Measurements from ENCODE around the gene KRTAP22-1.
A peak's percentile ranks its signal among the peaks of the same experiment; 100 is the strongest.

Gene KRTAP22-1

DNA sequence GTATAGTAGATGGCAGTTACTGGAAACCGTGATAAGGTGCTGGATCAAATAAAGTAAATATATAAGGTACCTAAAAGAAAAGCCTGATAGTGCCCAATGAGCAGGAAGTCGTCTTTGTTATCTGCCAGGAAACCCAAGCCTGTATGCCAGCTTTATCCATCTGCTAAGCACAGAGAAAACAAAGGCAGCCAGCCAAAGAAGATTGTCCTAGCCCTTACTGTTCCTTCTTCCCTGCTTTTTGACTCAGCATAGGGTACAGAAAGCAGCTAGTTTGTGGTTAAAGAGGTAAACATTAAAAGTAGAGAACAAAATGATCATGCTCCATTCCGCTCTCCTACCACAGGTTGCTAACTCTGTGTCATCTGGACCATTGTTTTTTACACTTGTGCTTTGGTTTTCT is 20.8 kb upstream of the KRTAP22-1 start:
- Histone ChIP-seq H3K9me3 (ENCODE audit: control insufficient read depth in 1 of 2, low read length in 2 of 2) (peaks cover 0 to 7% of the 10 kb centered on the region in 2 donors), H3K27me3 (ENCODE audit: control insufficient read depth in 1 of 2, insufficient read depth in 2 of 2, low read length in 2 of 2) (no peaks in the 10 kb centered on the region), H3K4me3 (ENCODE audit: low read depth in 1 of 2, low read length in 2 of 2) (no peak overlapping the region), H3K36me3 (ENCODE audit: control insufficient read depth in 1 of 2, insufficient read depth in 2 of 2, low read length in 2 of 2) (no peaks in the 10 kb centered on the region), H3K27ac (ENCODE audit: low read depth, low read length) (no peak overlapping the region), H3K4me1 (ENCODE audit: control insufficient read depth in 1 of 2, insufficient read depth in 2 of 2, low read length in 2 of 2) (no peaks in the 10 kb centered on the region), H3K9ac (ENCODE audit: low read depth in 1 of 2, low read length in 2 of 2) (no peak overlapping the region)

DNA sequence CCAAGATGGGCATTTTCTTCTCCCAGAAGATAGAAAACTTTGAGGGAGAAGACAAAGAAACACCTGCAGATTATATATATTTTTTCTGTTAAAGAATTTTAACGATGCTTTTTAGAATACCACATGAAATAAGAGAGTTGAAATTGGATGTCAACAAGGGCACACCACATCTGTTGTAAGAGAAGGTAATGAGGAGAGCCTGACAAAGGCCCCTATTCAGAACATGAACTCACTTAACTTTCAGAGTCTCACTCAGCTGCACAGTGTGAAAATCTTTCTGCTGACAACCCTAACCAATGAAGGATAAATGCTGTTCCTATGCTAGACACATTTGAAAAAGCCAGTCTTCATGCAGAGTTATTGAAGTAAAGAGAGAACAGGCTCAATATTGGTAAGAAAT is 18.0 kb upstream of the KRTAP22-1 start:
- Histone ChIP-seq H3K9ac (ENCODE audit: low read depth in 1 of 2, low read length in 2 of 2) (no peak overlapping the region), H3K4me3 (ENCODE audit: low read depth in 1 of 2, low read length in 2 of 2) (no peak overlapping the region), H3K27me3 (ENCODE audit: control insufficient read depth in 1 of 2, insufficient read depth in 2 of 2, low read length in 2 of 2) (no peaks in the 10 kb centered on the region), H3K9me3 (ENCODE audit: control insufficient read depth in 1 of 2, low read length in 2 of 2) (peaks cover 0 to 7% of the 10 kb centered on the region in 2 donors), H3K27ac (ENCODE audit: low read depth, low read length) (no peak overlapping the region), H3K36me3 (ENCODE audit: control insufficient read depth in 1 of 2, insufficient read depth in 2 of 2, low read length in 2 of 2) (no peaks in the 10 kb centered on the region), H3K4me1 (ENCODE audit: control insufficient read depth in 1 of 2, insufficient read depth in 2 of 2, low read length in 2 of 2) (no peaks in the 10 kb centered on the region)

DNA sequence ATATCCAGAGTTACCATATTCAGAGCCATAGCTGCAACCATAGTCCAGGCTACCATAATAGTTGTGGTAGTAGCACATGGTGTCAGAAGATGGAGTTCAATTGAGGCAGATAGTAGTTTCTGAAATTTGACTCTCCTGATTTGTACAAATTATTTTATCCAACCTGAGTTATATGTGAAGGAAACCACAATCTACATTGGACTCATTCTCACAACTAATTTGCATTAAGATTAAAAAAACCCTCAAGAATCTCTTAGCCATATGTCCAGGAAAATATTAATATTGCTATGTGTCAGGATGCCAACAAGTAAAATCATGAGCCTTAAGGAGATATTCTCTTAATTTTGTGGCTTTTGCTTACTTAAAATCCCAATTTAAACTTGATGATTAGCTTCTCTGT is 10.6 kb upstream of the KRTAP22-1 start, which contains the start of gene KRTAP22-2:
Gene KRTAP22-2 (minus strand): TSS at position 101 of the 400 bp plus-strand sequence.
- no peak within 1 kb of the TSS for H3K9ac ChIP-seq (ENCODE audit: low read depth in 1 of 2, low read length in 2 of 2)
- no peaks in the 10 kb centered on the region for H3K27me3 ChIP-seq (ENCODE audit: control insufficient read depth in 1 of 2, insufficient read depth in 2 of 2, low read length in 2 of 2)
- no peaks in the 10 kb centered on the region for H3K4me1 ChIP-seq (ENCODE audit: control insufficient read depth in 1 of 2, insufficient read depth in 2 of 2, low read length in 2 of 2)
- H3K36me3 ChIP-seq (ENCODE audit: control insufficient read depth in 1 of 2, insufficient read depth in 2 of 2, low read length in 2 of 2): no peaks in the 10 kb centered on the region
- H3K4me3 ChIP-seq (ENCODE audit: low read depth in 1 of 2, low read length in 2 of 2): no peak within 1 kb of the TSS
- peaks cover 4 to 8% of the 10 kb centered on the region in 2 donors for H3K9me3 ChIP-seq (ENCODE audit: control insufficient read depth in 1 of 2, low read length in 2 of 2)
- H3K27ac ChIP-seq (ENCODE audit: low read depth, low read length): no peak within 1 kb of the TSS

DNA sequence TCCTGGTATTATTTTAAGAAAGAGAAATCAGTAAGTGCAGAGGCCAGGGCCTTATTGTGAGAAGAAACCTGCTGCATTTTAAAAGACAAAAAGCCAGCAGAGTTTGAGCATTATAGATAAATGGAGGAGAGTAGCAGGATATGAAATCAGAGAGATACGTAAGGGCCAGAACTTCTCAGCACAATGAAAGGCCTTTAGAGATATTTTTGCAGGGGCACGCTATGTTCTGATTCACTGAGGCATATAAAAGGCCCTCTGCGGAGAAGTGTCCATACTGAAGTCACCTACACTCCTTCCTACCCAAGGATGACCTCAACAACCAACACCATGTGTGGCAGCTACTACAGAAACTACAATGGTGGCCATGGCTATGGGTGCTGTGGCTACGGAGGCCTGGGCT is 8.7 kb upstream of the KRTAP22-1 start, which contains the start of gene KRTAP6-3:
Gene KRTAP6-3 (plus strand): TSS at position 301 of the 400 bp plus-strand sequence. CDS start 6 bp downstream, at position 307.
- Histone ChIP-seq H3K36me3 (ENCODE audit: control insufficient read depth in 1 of 2, insufficient read depth in 2 of 2, low read length in 2 of 2) (no peaks in the 10 kb centered on the region), H3K4me3 (ENCODE audit: low read depth in 1 of 2, low read length in 2 of 2) (no peak within 1 kb of the TSS), H3K27me3 (ENCODE audit: control insufficient read depth in 1 of 2, insufficient read depth in 2 of 2, low read length in 2 of 2) (no peaks in the 10 kb centered on the region), H3K9ac (ENCODE audit: low read depth in 1 of 2, low read length in 2 of 2) (no peak within 1 kb of the TSS), H3K9me3 (ENCODE audit: control insufficient read depth in 1 of 2, low read length in 2 of 2) (peaks cover 4 to 11% of the 10 kb centered on the region in 2 donors), H3K27ac (ENCODE audit: low read depth, low read length) (no peak within 1 kb of the TSS), H3K4me1 (ENCODE audit: control insufficient read depth in 1 of 2, insufficient read depth in 2 of 2, low read length in 2 of 2) (no peaks in the 10 kb centered on the region)

DNA sequence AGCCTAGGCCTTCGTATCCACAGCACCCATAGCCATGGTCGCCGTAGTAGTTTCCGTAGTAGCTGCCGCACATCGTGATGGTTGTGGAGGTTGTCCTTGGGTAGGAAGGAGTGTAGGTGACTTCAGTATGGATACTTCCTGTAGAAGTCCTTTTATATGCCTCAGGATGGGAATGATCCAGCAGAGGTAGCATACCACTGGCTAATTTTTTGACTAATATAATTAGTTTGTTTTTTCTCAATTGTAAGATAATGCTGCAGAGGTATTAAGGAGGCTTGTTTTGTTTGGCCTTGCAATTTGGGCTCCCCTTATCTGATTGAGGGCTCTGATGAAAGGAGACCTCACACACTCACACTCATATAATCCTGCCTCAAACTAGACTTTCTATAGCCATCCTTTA is 2.1 kb upstream of the KRTAP22-1 start, which contains the start of gene KRTAP6-2:
Gene KRTAP6-2 (minus strand): TSS at position 101 of the 400 bp plus-strand sequence. CDS start 28 bp downstream, at position 73.
- peaks cover 0 to 15% of the 10 kb centered on the region in 2 donors for H3K9me3 ChIP-seq (ENCODE audit: control insufficient read depth in 1 of 2, low read length in 2 of 2)
- no peaks in the 10 kb centered on the region for H3K36me3 ChIP-seq (ENCODE audit: control insufficient read depth in 1 of 2, insufficient read depth in 2 of 2, low read length in 2 of 2)
- H3K27ac ChIP-seq (ENCODE audit: low read depth, low read length): no peak within 1 kb of the TSS
- H3K4me3 ChIP-seq (ENCODE audit: low read depth in 1 of 2, low read length in 2 of 2): no peak within 1 kb of the TSS
- H3K4me1 ChIP-seq (ENCODE audit: control insufficient read depth in 1 of 2, insufficient read depth in 2 of 2, low read length in 2 of 2): no peaks in the 10 kb centered on the region
- no peaks in the 10 kb centered on the region for H3K27me3 ChIP-seq (ENCODE audit: control insufficient read depth in 1 of 2, insufficient read depth in 2 of 2, low read length in 2 of 2)
- no peak within 1 kb of the TSS for H3K9ac ChIP-seq (ENCODE audit: low read depth in 1 of 2, low read length in 2 of 2)

DNA sequence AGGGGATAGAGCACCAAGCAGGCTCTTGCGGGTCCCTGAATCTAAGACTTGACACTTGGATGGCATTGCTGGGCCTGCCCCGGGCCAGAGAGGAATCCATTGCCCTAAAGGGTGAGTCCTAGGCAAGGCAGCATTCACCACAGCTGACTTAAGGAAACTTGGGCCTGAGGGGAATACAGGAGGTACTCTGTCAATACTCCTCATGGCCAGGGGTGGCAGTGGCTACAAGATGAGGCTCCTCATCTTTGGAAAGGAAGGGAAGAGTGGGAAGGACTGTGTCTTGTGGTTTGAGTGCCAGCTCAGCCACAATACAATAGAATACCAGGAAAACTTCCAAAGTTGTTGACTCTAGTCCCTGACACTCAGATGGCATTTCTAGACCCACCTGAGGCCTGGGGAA is 5.1 kb downstream of the KRTAP22-1 start:
- peaks cover 0 to 20% of the 10 kb centered on the region in 2 donors for H3K9me3 ChIP-seq (ENCODE audit: control insufficient read depth in 1 of 2, low read length in 2 of 2)
- no peaks in the 10 kb centered on the region for H3K27me3 ChIP-seq (ENCODE audit: control insufficient read depth in 1 of 2, insufficient read depth in 2 of 2, low read length in 2 of 2)
- no peaks in the 10 kb centered on the region for H3K4me1 ChIP-seq (ENCODE audit: control insufficient read depth in 1 of 2, insufficient read depth in 2 of 2, low read length in 2 of 2)
- H3K4me3 ChIP-seq (ENCODE audit: low read depth in 1 of 2, low read length in 2 of 2): no peak overlapping the region
- H3K27ac ChIP-seq (ENCODE audit: low read depth, low read length): no peak overlapping the region
- no peaks in the 10 kb centered on the region for H3K36me3 ChIP-seq (ENCODE audit: control insufficient read depth in 1 of 2, insufficient read depth in 2 of 2, low read length in 2 of 2)
- no peak overlapping the region for H3K9ac ChIP-seq (ENCODE audit: low read depth in 1 of 2, low read length in 2 of 2)

DNA sequence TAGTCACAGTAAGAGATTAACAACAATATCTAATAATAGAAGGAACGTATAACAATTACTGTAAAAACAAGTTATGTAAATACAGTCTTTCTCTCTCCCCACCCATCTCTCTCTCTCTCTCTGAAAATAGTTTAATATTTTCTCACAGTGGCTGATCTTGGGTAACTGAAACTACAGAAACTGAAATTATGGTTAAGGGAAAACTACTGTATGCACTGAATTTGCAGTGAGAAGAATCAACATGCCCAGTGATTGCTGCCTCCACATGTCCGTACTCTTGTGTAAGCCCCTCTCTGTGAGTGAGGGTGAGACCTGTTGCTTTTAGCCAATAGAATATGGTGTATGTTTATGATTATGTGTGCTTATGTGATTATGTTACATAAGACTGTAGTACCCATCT is 11.2 kb downstream of the KRTAP22-1 start:
- Histone ChIP-seq H3K36me3 (ENCODE audit: control insufficient read depth in 1 of 2, insufficient read depth in 2 of 2, low read length in 2 of 2) (no peaks in the 10 kb centered on the region), H3K27ac (ENCODE audit: low read depth, low read length) (peak overlapping the region; percentile 6), H3K9ac (ENCODE audit: low read depth in 1 of 2, low read length in 2 of 2) (no peak overlapping the region), H3K4me3 (ENCODE audit: low read depth in 1 of 2, low read length in 2 of 2) (no peak overlapping the region), H3K9me3 (ENCODE audit: control insufficient read depth in 1 of 2, low read length in 2 of 2) (peaks cover 0 to 37% of the 10 kb centered on the region in 2 donors), H3K4me1 (ENCODE audit: control insufficient read depth in 1 of 2, insufficient read depth in 2 of 2, low read length in 2 of 2) (no peaks in the 10 kb centered on the region), H3K27me3 (ENCODE audit: control insufficient read depth in 1 of 2, insufficient read depth in 2 of 2, low read length in 2 of 2) (no peaks in the 10 kb centered on the region)

DNA sequence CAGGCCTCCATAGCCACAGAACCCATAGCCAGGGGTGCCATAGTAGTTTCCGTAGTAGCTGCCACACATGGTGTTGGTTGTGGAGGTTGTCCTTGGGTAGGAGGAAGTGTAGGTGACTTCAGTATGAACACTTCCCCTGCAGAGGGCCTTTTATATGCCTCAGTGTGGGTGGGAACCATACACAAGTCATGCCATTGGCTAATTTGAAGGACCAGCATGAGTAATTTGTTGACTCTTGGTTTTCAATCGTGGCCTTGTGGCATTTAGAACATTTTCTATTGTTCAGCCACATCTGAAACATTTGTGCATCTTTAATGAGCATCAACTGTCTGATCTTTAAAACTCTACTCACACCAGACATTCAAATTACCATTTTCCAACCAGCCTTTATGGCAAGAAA is 12.9 kb downstream of the KRTAP22-1 start, which contains the start of gene KRTAP6-1:
Gene KRTAP6-1 (minus strand): TSS at position 95 of the 400 bp plus-strand sequence. CDS start 26 bp downstream, at position 69.
- H3K36me3 ChIP-seq (ENCODE audit: control insufficient read depth in 1 of 2, insufficient read depth in 2 of 2, low read length in 2 of 2): no peaks in the 10 kb centered on the region
- no peaks in the 10 kb centered on the region for H3K4me1 ChIP-seq (ENCODE audit: control insufficient read depth in 1 of 2, insufficient read depth in 2 of 2, low read length in 2 of 2)
- H3K27ac ChIP-seq (ENCODE audit: low read depth, low read length): no peak within 1 kb of the TSS
- H3K9me3 ChIP-seq (ENCODE audit: control insufficient read depth in 1 of 2, low read length in 2 of 2): peaks cover 0 to 31% of the 10 kb centered on the region in 2 donors
- no peak within 1 kb of the TSS for H3K4me3 ChIP-seq (ENCODE audit: low read depth in 1 of 2, low read length in 2 of 2)
- no peaks in the 10 kb centered on the region for H3K27me3 ChIP-seq (ENCODE audit: control insufficient read depth in 1 of 2, insufficient read depth in 2 of 2, low read length in 2 of 2)
- H3K9ac ChIP-seq (ENCODE audit: low read depth in 1 of 2, low read length in 2 of 2): no peak within 1 kb of the TSS

DNA sequence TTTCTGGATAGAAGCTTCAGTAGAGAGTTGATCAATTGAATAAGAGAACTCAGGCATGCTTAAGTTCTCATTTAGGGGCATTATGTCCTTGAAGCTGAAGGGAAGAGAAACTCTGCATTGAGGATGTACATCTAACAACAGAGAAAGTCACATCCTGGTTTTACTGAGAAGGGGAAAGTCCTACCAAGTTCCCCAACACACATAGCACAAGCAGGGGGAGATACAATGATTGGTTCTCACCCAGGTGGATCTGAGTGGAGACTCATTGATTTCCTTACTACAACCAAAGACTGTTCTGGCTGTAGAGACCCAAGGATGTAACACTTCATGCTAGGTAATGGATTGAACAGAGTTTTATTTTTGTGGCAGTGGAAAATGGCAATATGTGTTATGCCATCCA is 14.3 kb downstream of the KRTAP22-1 start:
- Histone ChIP-seq H3K27ac (ENCODE audit: low read depth, low read length) (no peak overlapping the region), H3K4me1 (ENCODE audit: control insufficient read depth in 1 of 2, insufficient read depth in 2 of 2, low read length in 2 of 2) (no peaks in the 10 kb centered on the region), H3K9me3 (ENCODE audit: control insufficient read depth in 1 of 2, low read length in 2 of 2) (peaks cover 0 to 31% of the 10 kb centered on the region in 2 donors), H3K27me3 (ENCODE audit: control insufficient read depth in 1 of 2, insufficient read depth in 2 of 2, low read length in 2 of 2) (no peaks in the 10 kb centered on the region), H3K9ac (ENCODE audit: low read depth in 1 of 2, low read length in 2 of 2) (no peak overlapping the region), H3K4me3 (ENCODE audit: low read depth in 1 of 2, low read length in 2 of 2) (no peak overlapping the region), H3K36me3 (ENCODE audit: control insufficient read depth in 1 of 2, insufficient read depth in 2 of 2, low read length in 2 of 2) (no peaks in the 10 kb centered on the region)

DNA sequence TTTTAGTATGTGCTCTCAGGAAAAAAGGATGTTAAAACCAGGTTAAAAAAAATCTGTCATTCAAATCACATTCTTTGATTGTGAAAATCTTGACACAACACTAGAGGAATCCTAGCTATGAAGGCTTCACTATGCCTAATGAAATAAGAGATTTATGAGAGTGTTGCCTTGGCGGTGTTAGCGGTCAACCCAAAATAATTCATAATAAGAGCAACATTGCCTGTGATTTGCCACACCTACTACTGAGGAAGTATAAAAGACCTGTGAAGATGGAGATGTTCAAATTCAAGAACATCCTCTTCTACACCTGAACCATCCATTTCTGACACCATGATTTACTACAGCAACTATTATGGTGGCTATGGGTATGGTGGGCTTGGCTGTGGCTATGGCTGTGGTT is 15.2 kb downstream of the KRTAP22-1 start, which contains the start of gene KRTAP20-1:
Gene KRTAP20-1 (plus strand): TSS at position 301 of the 400 bp plus-strand sequence. CDS start 30 bp downstream, at position 331.
- no peak within 1 kb of the TSS for H3K9ac ChIP-seq (ENCODE audit: low read depth in 1 of 2, low read length in 2 of 2)
- H3K4me1 ChIP-seq (ENCODE audit: control insufficient read depth in 1 of 2, insufficient read depth in 2 of 2, low read length in 2 of 2): no peaks in the 10 kb centered on the region
- no peak within 1 kb of the TSS for H3K27ac ChIP-seq (ENCODE audit: low read depth, low read length)
- H3K4me3 ChIP-seq (ENCODE audit: low read depth in 1 of 2, low read length in 2 of 2): no peak within 1 kb of the TSS
- no peaks in the 10 kb centered on the region for H3K36me3 ChIP-seq (ENCODE audit: control insufficient read depth in 1 of 2, insufficient read depth in 2 of 2, low read length in 2 of 2)
- peaks cover under 1 to 31% of the 10 kb centered on the region in 2 donors for H3K9me3 ChIP-seq (ENCODE audit: control insufficient read depth in 1 of 2, low read length in 2 of 2)
- H3K27me3 ChIP-seq (ENCODE audit: control insufficient read depth in 1 of 2, insufficient read depth in 2 of 2, low read length in 2 of 2): no peaks in the 10 kb centered on the region
